Brain microvascular endothelial cell (primary cell): ENCODE measurements around the gene SYT12.

Experiments
- DNase-seq: peaks from one replicate; pipeline ENCODE4 v3.0.0-alpha.2; 2020
- H3K27ac ChIP-seq: fragments of 250-450 bp; sonication (Bioruptor Pico); 2 replicates; pipeline ENCODE4 v1.5.1; 2020; ENCODE audit warnings: mild to moderate bottlenecking, moderate library complexity
- H3K27me3 ChIP-seq: fragments of 250-450 bp; sonication (Bioruptor Pico); replicated peaks from 2 replicates; pipeline ENCODE4 v1.5.1; 2020; ENCODE audit warnings: mild to moderate bottlenecking
- H3K36me3 ChIP-seq: fragments of 250-450 bp; sonication (Bioruptor Pico); replicated peaks from 2 replicates; pipeline ENCODE4 v1.5.1; 2020; ENCODE audit warnings: mild to moderate bottlenecking
- H3K4me3 ChIP-seq: 2 replicates; pipeline ENCODE4 v1.5.1; 2011; ENCODE audit warnings: low read depth, mild to moderate bottlenecking, control low read depth, low read length, moderate library complexity
- CTCF ChIP-seq: IDR thresholded peaks from 2 replicates; pipeline ENCODE4 v1.5.1; 2011; ENCODE audit warnings: low read depth, mild to moderate bottlenecking, moderate library complexity, low read length, control low read depth, inconsistent platforms; ENCODE audit errors: missing control alignments
- in situ Hi-C: cut with HindIII; loops from 2 replicates; pipeline ENCODE4 v1.10.0; 2017; ENCODE audit warnings: low sequenced_read_pairs, low pct_ligation_motif_present

Gene SYT12

GRCh38 chr11:67024410-67024809 is 1.5 kb downstream of the SYT12 start:
- H3K27ac ChIP-seq = no peak overlapping the region
- H3K27me3 ChIP-seq = no peaks in the 10 kb centered on the region
- no peak overlapping the region for H3K4me3 ChIP-seq
- in situ Hi-C loops = no loop called here
- no peak for DNase-seq
- TF ChIP-seq CTCF = no peak
- H3K36me3 ChIP-seq = no peaks in the 10 kb centered on the region

GRCh38 chr11:67024966-67025365 is 2.0 kb downstream of the SYT12 start:
- H3K27ac ChIP-seq = no peak overlapping the region
- in situ Hi-C loops = no loop called here
- no peaks in the 10 kb centered on the region for H3K27me3 ChIP-seq
- no peak for TF ChIP-seq CTCF
- no peak overlapping the region for H3K4me3 ChIP-seq
- no peaks in the 10 kb centered on the region for H3K36me3 ChIP-seq
- DNase-seq = no peak

GRCh38 chr11:67025750-67026149 is 2.8 kb downstream of the SYT12 start:
- Histone ChIP-seq H3K27ac (no peak overlapping the region), H3K4me3 (no peak overlapping the region), H3K27me3 (no peaks in the 10 kb centered on the region), H3K36me3 (no peaks in the 10 kb centered on the region)
- DNase-seq = no peak
- no peak for TF ChIP-seq CTCF
- in situ Hi-C loops = no loop called here

GRCh38 chr11:67026941-67027340 is 4.0 kb downstream of the SYT12 start:
- DNase-seq = no peak
- no peak overlapping the region for H3K4me3 ChIP-seq

GRCh38 chr11:67027483-67027930 is 4.6 kb downstream of the SYT12 start:
- no peak for TF ChIP-seq CTCF
- no peak for DNase-seq
- Histone ChIP-seq H3K4me3 (no peak overlapping the region), H3K36me3 (no peaks in the 10 kb centered on the region), H3K27ac (no peak overlapping the region), H3K27me3 (no peaks in the 10 kb centered on the region)
- in situ Hi-C loops = no loop called here

More at GRCh38 chr11:67026941-67027340, 4.0 kb downstream of the SYT12 start:
- no peaks in the 10 kb centered on the region for H3K27me3 ChIP-seq
- no peak overlapping the region for H3K27ac ChIP-seq
- in situ Hi-C loops = no loop called here
- no peak for TF ChIP-seq CTCF
- no peaks in the 10 kb centered on the region for H3K36me3 ChIP-seq

- in situ Hi-C loops = no loop called here
- H3K27ac ChIP-seq = no peak overlapping the region
Observed at GRCh38 chr11:67027943-67028542, 5.1 kb downstream of the SYT12 start.

More at GRCh38 chr11:67027943-67028542, 5.1 kb downstream of the SYT12 start:
- Histone ChIP-seq H3K36me3 (no peaks in the 10 kb centered on the region), H3K4me3 (no peak overlapping the region), H3K27me3 (no peaks in the 10 kb centered on the region)
- TF ChIP-seq CTCF = no peak
- DNase-seq = no peak
